Measurements from ENCODE around the gene COX15. TPM values are rescaled to one million over a fixed set of nuclear protein-coding genes. Genes with fewer than 3 reads are reported as not detected.

Gene COX15
- total and polyA plus RNA-seq, 8 donors: 33.0 to 64.9 (median 50.6) TPM

GRCh38 chr10:99693933-99694583 lies 37.9 kb downstream of the COX15 start:
- DNase-seq (no peak), ATAC-seq (no peak)
- intact Hi-C loops (cut with DNase I): no loop called here
- peaks cover 0 to 90% of the 10 kb centered on the region in 2 donors for H3K36me3 ChIP-seq
- TF ChIP-seq, protein P1, sequence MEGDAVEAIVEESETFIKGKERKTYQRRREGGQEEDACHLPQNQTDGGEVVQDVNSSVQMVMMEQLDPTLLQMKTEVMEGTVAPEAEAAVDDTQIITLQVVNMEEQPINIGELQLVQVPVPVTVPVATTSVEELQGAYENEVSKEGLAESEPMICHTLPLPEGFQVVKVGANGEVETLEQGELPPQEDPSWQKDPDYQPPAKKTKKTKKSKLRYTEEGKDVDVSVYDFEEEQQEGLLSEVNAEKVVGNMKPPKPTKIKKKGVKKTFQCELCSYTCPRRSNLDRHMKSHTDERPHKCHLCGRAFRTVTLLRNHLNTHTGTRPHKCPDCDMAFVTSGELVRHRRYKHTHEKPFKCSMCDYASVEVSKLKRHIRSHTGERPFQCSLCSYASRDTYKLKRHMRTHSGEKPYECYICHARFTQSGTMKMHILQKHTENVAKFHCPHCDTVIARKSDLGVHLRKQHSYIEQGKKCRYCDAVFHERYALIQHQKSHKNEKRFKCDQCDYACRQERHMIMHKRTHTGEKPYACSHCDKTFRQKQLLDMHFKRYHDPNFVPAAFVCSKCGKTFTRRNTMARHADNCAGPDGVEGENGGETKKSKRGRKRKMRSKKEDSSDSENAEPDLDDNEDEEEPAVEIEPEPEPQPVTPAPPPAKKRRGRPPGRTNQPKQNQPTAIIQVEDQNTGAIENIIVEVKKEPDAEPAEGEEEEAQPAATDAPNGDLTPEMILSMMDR (IDR thresholded peaks at IDR 0.05): no peak
- H3K27me3 ChIP-seq: no peaks in the 10 kb centered on the region
- H3K4me3 ChIP-seq: no peak overlapping the region
- H3K9me3 ChIP-seq: no peaks in the 10 kb centered on the region
- H3K4me1 ChIP-seq: no peaks in the 10 kb centered on the region
- no peak overlapping the region for H3K27ac ChIP-seq

GRCh38 chr10:99689461-99689860 lies 42.5 kb downstream of the COX15 start:
- H3K4me3 ChIP-seq: no peak overlapping the region
- H3K36me3 ChIP-seq: peaks cover 0 to 52% of the 10 kb centered on the region in 2 donors
- intact Hi-C loops (cut with DNase I): no loop called here
- no peak for DNase-seq
- no peaks in the 10 kb centered on the region for H3K27me3 ChIP-seq
- H3K4me1 ChIP-seq: peaks cover 0 to 4% of the 10 kb centered on the region in 2 donors
- TF ChIP-seq, protein P1 (IDR thresholded peaks at IDR 0.05): no peak
- ATAC-seq: no peak
- no peaks in the 10 kb centered on the region for H3K9me3 ChIP-seq
- no peak overlapping the region for H3K27ac ChIP-seq

DNA sequence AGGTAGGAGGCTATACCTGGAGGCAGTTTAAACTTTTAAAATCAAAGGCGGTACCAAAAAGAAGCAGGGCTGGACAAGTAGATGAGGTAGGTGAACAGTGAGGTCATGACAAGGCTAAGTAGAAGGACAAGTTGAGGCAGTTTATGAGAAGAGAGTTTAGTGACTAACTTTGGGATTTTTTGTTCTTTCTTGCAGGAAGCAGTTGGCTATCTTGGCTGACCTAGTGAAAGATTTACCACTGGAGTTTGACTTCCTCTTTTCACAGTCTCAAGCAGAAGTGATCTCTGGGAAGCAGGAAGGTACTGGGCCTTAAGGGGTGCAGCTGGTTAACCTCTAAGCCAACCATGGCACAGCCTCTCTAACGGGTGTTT lies 46.3 kb downstream of the COX15 start:
- Histone ChIP-seq H3K4me1 (peaks cover 0 to 4% of the 10 kb centered on the region in 2 donors), H3K9me3 (no peaks in the 10 kb centered on the region), H3K27me3 (no peaks in the 10 kb centered on the region), H3K4me3 (no peak overlapping the region), H3K36me3 (peaks cover 0 to 28% of the 10 kb centered on the region in 2 donors), H3K27ac (peak overlapping the region in 1 of 2 donors; percentile 78)
- ATAC-seq (peak; percentile 50), DNase-seq (no peak)
- TF ChIP-seq, protein P1 (IDR thresholded peaks at IDR 0.05): no peak
- intact Hi-C loops (cut with DNase I): no loop called here

DNA sequence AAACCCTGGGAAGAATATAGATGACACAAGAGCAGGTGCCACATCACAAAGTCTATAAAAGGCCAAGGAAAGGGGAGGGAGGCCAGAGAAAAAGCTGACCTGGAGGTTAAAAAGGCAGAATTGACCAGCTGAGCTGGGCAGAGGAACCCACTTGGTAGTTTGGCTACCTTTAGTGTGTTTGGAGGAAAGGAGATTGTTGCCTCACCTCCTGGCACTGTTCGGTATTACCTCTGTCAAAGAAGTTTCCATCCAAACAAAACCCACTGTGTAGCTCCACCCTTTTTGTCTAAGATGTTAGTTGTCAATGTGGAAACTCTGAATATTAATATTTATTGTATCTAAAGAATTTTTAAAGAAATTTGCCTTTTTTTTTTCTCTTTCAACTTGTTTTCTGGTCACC lies 49.2 kb downstream of the COX15 start:
- Histone ChIP-seq H3K36me3 (peaks cover 0 to 35% of the 10 kb centered on the region in 2 donors), H3K27ac (no peak overlapping the region), H3K4me1 (peaks cover 0 to 4% of the 10 kb centered on the region in 2 donors), H3K4me3 (no peak overlapping the region), H3K27me3 (no peaks in the 10 kb centered on the region), H3K9me3 (no peaks in the 10 kb centered on the region)
- TF ChIP-seq, protein P1 (IDR thresholded peaks at IDR 0.05): no peak
- ATAC-seq (no peak), DNase-seq (no peak)
- intact Hi-C loops (cut with DNase I): no loop called here

Other genes with a start within 250 kb of the COX15 start
- not detected for gene NKX2-3, start 199.2 kb downstream of the COX15 start, total RNA-seq
- gene NKX2-3, start 199.2 kb downstream of the COX15 start, polyA plus RNA-seq (ENCODE audit: insufficient read length in 6 of 6): not detected
- gene SLC25A28, start 111.7 kb downstream of the COX15 start, total RNA-seq: 10 to 100 TPM; 32.5 to 55.8 TPM
- gene SLC25A28, start 111.7 kb downstream of the COX15 start, polyA plus RNA-seq (ENCODE audit: insufficient read length in 6 of 6): 10 to 100 TPM; 42.9 to 55.7 (median 49.3) TPM
- gene ENTPD7, start 72.6 kb downstream of the COX15 start, total RNA-seq: 10 to 100 TPM; 16.6 to 17.1 TPM
- 10 to 100 TPM; 15.1 to 18.0 (median 15.7) TPM for gene ENTPD7, start 72.6 kb downstream of the COX15 start, polyA plus RNA-seq (ENCODE audit: insufficient read length in 6 of 6)
- gene CUTC, start 107 bp upstream of the COX15 start, total RNA-seq: 10 to 100 TPM; 12.3 to 28.4 TPM
- 10 to 100 TPM; 21.0 to 27.1 (median 22.4) TPM for gene CUTC, start 107 bp upstream of the COX15 start, polyA plus RNA-seq (ENCODE audit: insufficient read length in 6 of 6)
- 1 to 10 TPM; 1.1 to 1.8 TPM for gene ABCC2, start 50.5 kb upstream of the COX15 start, total RNA-seq
- 1 to 10 TPM in 3 of 6 donors, under 1 TPM in 3; 0.60 to 1.4 (median 1.0) TPM for gene ABCC2, start 50.5 kb upstream of the COX15 start, polyA plus RNA-seq (ENCODE audit: insufficient read length in 6 of 6)

All from left lung (tissue), 10 donors.